ENCODE measurements around the gene XG.

- no peak for TF ChIP-seq POLR2AphosphoS5 (IDR thresholded peaks at IDR 0.05)
- TF ChIP-seq CTCF (IDR thresholded peaks at IDR 0.05), result no peak
Measured at GRCh38 chrX:2817036-2817435, 65.2 kb downstream of the XG start.
